CD4-positive, alpha-beta T cell treated with Interleukin-15 for 4 hours (primary cell): ENCODE results near the gene B3GNT7.
"Not testable (repeated sequence)": the region's sequence is repeated elsewhere in the genome, so short reads cannot be mapped to it uniquely, and the experiment has no call there.

Experiments used
- DNase-seq: peaks from one replicate; pipeline ENCODE4 v3.0.0-alpha.2; 2020; ENCODE audit warnings: low spot score

Gene B3GNT7

GRCh38 chr2:231395188-231396057 lies at the start of gene B3GNT7:
B3GNT7 (plus strand) TSS chr2:231395710; CDS start chr2:231395804, 94 bp downstream.
- DNase-seq, result no peak

DNA sequence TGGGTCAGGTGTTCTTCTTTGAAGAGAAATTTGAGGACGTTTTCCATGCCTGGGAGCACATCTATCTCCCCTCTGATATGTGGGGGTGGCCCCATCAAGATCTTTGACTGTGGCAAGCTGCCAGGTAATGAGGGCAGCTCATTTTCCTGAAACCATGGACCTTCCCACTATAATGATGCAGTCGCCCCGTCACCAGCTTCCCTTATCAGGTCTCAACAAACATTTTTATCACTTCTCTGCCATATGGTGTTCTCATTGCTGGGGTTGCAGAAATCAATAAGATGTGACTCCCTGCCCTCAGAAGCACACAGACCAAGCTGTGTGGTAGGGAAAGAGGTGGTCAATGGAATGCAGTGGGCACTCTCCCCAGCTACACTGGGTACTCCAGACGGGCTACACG lies 48.4 kb upstream of the B3GNT7 start:
- no peak for DNase-seq

DNA sequence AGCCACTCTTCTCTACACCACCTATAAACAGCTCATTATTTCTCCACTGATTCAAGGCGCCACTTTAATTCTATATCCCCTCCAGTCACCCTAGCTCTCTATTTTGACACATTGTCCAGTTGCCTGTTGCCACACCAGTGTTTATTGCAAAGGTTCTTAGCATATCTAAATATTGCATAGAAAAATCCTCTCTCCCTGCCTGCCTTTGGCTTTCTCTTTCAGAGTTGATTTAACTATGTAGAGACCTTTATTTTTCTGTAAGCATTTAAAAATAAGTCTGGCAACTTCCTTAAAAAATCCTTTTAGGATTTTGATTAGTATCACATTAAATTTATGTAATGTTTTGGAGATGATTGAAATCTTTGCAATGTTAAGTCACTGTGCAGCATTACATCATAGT lies 47.9 kb upstream of the B3GNT7 start:
- DNase-seq, result no peak

- no peak for DNase-seq
Measured at GRCh38 chr2:231348173-231348572, 47.3 kb upstream of the B3GNT7 start.

DNA sequence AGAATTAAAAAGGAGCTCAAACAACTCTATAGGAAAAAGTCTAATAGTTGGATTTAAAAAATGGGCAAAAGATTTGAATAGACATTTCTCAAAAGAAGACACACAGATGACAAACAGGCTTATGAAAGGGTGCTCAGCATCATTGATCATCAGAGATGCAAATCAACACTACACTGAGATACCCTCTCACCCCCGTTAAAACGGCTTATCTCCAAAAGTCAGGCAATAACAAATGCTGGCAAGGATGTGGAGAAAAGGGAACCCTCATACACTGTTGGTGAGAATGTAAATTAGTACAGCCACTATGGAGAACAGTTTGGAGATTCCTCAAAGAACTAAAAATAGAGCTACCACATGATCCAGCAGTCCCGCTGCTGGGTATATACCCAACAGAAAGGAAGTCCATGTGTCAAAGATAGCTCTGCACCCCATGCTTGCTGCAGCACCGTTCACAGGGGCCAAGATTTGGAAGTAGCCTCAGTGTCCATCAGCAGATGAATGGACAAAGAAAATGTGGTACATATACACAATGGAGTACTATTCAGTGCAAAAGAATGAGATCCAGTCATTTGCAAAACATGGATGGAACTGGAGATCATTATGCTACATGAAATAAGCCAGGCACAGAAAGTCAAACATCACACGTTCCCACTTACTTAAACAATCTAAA lies 46.7 kb upstream of the B3GNT7 start:
- DNase-seq, result no peak

GRCh38 chr2:231349374-231349735 lies 46.2 kb upstream of the B3GNT7 start:
- DNase-seq, result not testable (repeated sequence)

DNA sequence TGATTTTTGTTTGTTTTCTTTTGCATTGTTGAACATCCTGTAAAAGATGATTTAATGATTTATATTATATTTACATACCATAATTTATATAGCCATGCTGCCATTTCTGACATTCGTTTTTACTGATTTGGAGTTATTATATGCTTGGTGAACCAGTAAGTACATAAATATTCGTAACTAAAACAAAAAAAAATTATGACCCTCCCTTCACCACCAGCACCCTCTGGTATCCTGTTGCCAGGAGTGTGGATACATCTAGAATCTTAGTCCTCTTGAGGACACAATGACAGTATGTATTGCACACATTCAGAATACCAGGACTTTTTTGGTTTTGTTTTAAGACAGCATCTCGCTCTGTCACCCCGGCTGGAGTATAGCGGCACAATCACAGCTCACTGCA lies 43.9 kb upstream of the B3GNT7 start:
- no peak for DNase-seq

- DNase-seq, result no peak
Measured at GRCh38 chr2:231353469-231353868, 42.0 kb upstream of the B3GNT7 start.

GRCh38 chr2:231355508-231356465 lies 39.7 kb upstream of the B3GNT7 start:
- no peak for DNase-seq

DNA sequence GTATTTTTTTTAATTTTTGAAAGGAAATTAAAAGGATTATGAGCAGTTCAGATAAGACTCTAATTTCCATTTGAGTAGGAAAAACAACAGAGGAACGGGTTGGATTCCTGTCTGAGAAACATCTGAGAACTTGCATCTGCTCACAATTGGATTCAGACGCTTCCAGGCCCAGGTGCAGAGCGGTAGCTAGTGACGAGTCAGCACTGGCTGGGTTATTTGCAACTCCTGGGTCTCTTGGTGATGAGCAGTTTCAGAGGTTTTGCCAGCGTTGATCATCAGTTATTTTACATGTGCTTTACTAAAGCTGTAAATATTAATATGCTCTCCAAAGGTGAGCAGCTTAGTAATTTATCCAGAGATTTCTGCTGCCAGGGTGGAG lies 39.1 kb upstream of the B3GNT7 start:
- DNase-seq, result no peak

DNA sequence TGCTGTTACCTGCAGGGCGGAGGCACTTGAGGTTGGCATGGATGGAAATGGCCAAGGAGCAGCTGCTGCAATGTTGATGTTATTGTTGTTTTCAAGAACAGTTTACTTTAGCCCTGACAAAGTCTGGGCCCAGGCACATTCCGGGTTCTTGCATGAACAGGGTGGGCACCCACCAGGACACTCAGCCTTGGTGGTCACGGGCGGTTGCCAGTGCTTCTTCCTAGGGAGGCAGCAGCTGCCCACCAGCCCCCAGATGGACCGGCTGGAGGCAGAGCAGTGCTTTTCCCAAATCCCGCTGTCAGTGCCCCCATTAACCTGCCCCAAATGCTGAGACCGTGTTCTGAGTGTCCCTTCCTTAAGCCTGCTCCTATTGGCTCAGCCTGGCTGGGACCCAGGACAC lies 38.5 kb upstream of the B3GNT7 start:
- DNase-seq, result no peak

GRCh38 chr2:231357931-231358330 lies 37.6 kb upstream of the B3GNT7 start:
- no peak for DNase-seq

GRCh38 chr2:231359441-231359840 lies 36.1 kb upstream of the B3GNT7 start:
- no peak for DNase-seq

DNA sequence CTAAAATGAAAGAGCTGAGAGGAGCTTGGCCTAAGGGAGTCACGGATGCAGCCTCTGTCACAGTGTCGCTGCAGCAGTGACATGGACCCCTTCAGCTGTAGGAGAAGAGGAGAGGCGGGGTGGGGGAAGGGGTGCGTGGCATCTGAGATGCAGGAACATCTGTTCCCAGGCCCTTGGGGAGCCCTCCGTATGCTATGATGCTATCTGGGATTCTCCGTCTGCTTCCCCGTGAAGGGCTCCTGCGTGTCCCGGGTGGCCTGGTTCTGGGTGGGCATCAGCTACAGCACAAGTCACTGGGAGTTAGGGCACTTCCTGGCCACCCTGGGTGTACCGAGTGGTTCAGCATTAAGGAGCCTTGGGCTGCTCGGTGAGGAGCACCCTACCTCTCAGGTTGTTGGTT lies 35.6 kb upstream of the B3GNT7 start:
- no peak for DNase-seq

DNA sequence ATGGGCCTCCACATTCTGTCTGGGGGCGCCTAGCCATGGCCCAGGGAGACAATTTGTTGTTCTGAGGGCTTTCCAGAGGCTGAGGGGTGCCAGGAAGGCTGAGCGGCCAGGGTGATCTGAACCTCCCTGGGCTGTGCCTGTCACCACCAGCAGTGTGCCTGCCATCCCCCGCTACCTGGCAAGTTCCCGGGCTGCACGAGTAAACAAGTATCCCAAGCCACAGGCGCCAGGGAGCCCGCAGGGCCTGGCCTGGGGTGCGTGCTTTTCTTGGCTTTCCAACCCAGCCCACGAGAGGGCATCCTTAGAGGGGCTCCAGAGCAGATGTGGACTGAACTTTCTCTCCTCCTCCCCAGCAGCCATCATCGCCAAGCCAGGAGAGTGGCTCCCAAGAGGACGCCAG lies 35.1 kb upstream of the B3GNT7 start:
- no peak for DNase-seq

DNA sequence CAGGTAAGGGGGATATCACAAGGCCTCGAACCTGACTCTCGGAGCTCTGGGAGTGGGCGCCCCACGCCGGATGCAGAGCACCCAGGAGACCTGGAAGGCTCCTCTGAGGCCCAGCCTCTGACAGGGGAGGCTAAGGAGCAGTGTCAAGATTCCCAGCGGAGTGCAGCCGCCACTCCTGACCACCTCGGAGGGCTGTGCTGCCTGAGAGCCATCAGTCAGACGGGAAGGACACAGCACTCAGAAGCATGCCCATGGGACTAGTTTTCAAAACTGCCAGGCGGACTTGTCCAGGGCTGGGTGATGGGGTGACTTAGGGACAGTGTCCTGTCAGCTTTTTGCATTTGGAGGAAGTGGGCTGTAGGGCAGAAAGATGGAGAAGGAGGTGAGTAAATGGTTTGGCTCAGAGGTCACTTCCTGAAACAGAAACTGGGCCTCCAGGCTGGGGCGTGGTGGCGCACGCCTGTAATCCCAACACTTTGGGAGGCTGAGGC lies 34.6 kb upstream of the B3GNT7 start:
- DNase-seq, result no peak

DNA sequence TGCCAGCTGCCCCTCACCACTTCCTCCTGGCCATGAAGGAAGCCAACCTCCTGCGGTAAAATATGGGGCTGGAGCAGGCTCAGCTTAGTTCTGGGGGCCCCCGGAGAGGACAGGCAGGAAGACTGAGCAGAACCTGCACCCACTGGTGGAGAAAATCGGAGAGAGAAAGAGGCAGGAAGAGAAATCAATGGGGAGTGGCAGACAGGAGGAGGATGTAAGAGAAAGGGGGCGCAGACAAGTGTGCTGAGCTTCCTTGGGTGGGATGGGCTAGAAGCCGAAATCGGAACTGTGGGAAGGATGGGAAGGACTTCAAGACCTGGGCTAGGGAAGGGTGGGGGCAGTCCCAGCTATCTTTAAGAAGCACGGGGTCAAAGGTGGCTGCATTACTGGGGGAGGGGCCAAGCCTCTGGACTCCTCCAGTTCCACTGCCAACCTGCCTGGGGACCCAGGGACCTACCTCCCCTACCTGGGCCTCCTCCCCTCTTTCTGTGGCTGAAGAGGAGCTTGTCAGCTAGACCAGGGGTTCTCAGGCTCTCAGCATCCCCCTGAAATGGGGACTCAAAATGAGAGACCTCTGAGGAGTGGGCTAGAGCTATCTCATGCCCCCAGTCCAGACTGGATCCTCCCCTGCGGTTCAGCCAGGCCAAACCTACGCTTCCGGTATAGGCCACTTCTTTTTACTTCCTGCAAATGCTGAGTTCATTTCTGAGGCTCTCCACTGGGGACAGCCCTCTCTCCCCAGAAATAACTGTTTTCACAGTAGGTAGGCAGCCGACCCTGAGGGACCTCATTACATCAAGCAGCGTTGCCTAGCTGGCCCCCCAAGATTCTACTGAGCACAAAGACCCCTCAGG lies 33.6 kb upstream of the B3GNT7 start:
- peak; percentile 12 for DNase-seq

GRCh38 chr2:231362555-231363184 lies 32.8 kb upstream of the B3GNT7 start:
- DNase-seq, result no peak

- DNase-seq, result no peak
Measured at GRCh38 chr2:231364061-231364460, 31.4 kb upstream of the B3GNT7 start.

GRCh38 chr2:231364961-231365810 lies 30.3 kb upstream of the B3GNT7 start:
- no peak for DNase-seq
